Activated CD8-positive, alpha-beta memory T cell treated with anti-CD3 and anti-CD28 coated beads for 48 hours (primary cell): ENCODE data around the gene TEDC2.

Experiments
- DNase-seq, 3 experiments: peaks; one replicate each; pipeline ENCODE4 v3.0.0-alpha.2; 2020; ENCODE audit warnings: low read depth in 2 of 3, low spot score in 2 of 3

Gene TEDC2

GRCh38 chr16:2512735-2513404 is 53.0 kb downstream of the TEDC2 start:
- DNase-seq, result no peak

GRCh38 chr16:2513405-2514332 is 53.8 kb downstream of the TEDC2 start, which contains the start of gene ATP6V0C:
Gene ATP6V0C, plus strand, starts transcription at chr16:2513952. Its CDS starts 152 bp downstream, at chr16:2514104.
- peak; percentile 71 to 90 (median 83) for DNase-seq
